HepG2 (cell line): ENCODE data around the gene GRHL3. TPM values are rescaled to one million over a fixed set of nuclear protein-coding genes. Genes with fewer than 3 reads are reported as not detected.

Source experiments
- ATAC-seq: fragments of 200-7000 bp; cut with Tn5 transposase; 3 replicates; pipeline ENCODE4 v1.9.1; 2020; ENCODE audit warnings: mild to moderate bottlenecking, moderate library complexity
- BruUV-seq: library from RNA; stranded (reverse); fragments of 400-500 nt; replicated peaks from 2 replicates; lab custom pipeline; 2021; lab: Mats Ljungman, UMichigan
- CTCF ChIA-PET: fragments of 300-600 bp; formaldehyde crosslinking; extraction: SDS; loops from one replicate; lab custom pipeline; 2021; ENCODE audit warnings: low total read pairs, inconsistent platforms, low intra/inter-chr PET ratio; lab: Yijun Ruan, JAX
- POLR2A ChIA-PET: fragments of 350-600 bp; sonication (Branson Sonifier 250); formaldehyde crosslinking; loops from one replicate; lab custom pipeline; 2020; ENCODE audit warnings: antibody characterized with exemption, inconsistent platforms; lab: Yijun Ruan, JAX
- DNase-seq: peaks from one replicate; pipeline ENCODE4 v3.0.0-alpha.2; 2015; ENCODE audit warnings: low spot score
- FAIRE-seq: peaks from 3 replicates; lab custom pipeline; 2011; peaks lifted over from hg19 to GRCh38; lab: Jason Lieb, UNC
- H2AFZ ChIP-seq: one replicate; pipeline ENCODE4 v1.6.1; 2011; ENCODE audit warnings: low read length, inconsistent platforms
- H3K27ac ChIP-seq: fragments of 300-600 bp; 3 replicates; pipeline ENCODE4 v1.8.0; 2011; ENCODE audit warnings: mixed run types, mild to moderate bottlenecking, mixed read lengths, low read length, inconsistent platforms; ENCODE audit not compliant: insufficient read depth; ENCODE audit errors: extremely low read length
- H3K27me3 ChIP-seq, 2 experiments: fragments of 200-600 bp in 1 of 2; 2 replicates in 1 of 2; 3 replicates in 1 of 2; pipeline versions ENCODE4 v1.6.0 to v1.8.0; 2011; ENCODE audit warnings: low read length in 2 of 2, mild to moderate bottlenecking in 2 of 2, moderate library complexity in 2 of 2, inconsistent platforms in 1 of 2; ENCODE audit not compliant: insufficient read depth in 2 of 2, control insufficient read depth in 1 of 2
- H3K36me3 ChIP-seq, 2 experiments: fragments of 200-600 bp in 1 of 2; replicated peaks in 1 of 2; 2 replicates in 1 of 2; 3 replicates in 1 of 2; pipeline versions ENCODE4 v1.5.1 to v1.8.0; 2011; ENCODE audit warnings: low read length in 2 of 2, inconsistent platforms in 1 of 2; ENCODE audit not compliant: insufficient read depth in 2 of 2, control insufficient read depth in 1 of 2
- H3K4me1 ChIP-seq: 2 replicates; pipeline ENCODE4 v1.5.1; 2012; ENCODE audit warnings: low read length, inconsistent platforms; ENCODE audit not compliant: insufficient read depth
- H3K4me2 ChIP-seq: 2 replicates; pipeline ENCODE4 v1.6.0; 2011; ENCODE audit warnings: low read depth, low read length, inconsistent platforms
- H3K4me3 ChIP-seq, 3 experiments: fragments of 200-600 bp in 1 of 3; sonication (generic), shearing (Covaris generic) in 1 of 3; replicated peaks in 1 of 3; 2 replicates each; pipeline ENCODE4 v1.5.1; 2011 to 2016; ENCODE audit warnings: low read length in 3 of 3, inconsistent platforms in 2 of 3, low read depth in 2 of 3, mild to moderate bottlenecking in 2 of 3, control low read depth in 1 of 3, mixed read lengths in 1 of 3; ENCODE audit not compliant: insufficient read depth in 1 of 3
- H3K79me2 ChIP-seq: one replicate; pipeline ENCODE4 v1.6.1; 2011; ENCODE audit warnings: low read length, inconsistent platforms; ENCODE audit not compliant: insufficient read depth
- H3K9ac ChIP-seq: 2 replicates; pipeline ENCODE4 v1.6.0; 2011; ENCODE audit warnings: mild to moderate bottlenecking, low read depth, low read length, inconsistent platforms; ENCODE audit not compliant: insufficient read depth
- H3K9me3 ChIP-seq: 2 replicates; pipeline ENCODE4 v1.5.1; 2012; ENCODE audit warnings: mild to moderate bottlenecking, low read length
- H4K20me1 ChIP-seq: 2 replicates; pipeline ENCODE4 v1.6.0; 2011; ENCODE audit warnings: inconsistent platforms, mild to moderate bottlenecking, low read length, moderate library complexity; ENCODE audit not compliant: insufficient read depth
- AGO1 ChIP-seq: fragments of 200-400 bp; formaldehyde crosslinking; IDR thresholded peaks from 2 replicates; pipeline ENCODE4 v1.6.1; 2017; ENCODE audit warnings: mild to moderate bottlenecking, low read depth, low read length, moderate library complexity; ENCODE audit not compliant: poor library complexity, severe bottlenecking
- KDM3A ChIP-seq: IDR thresholded peaks from 2 replicates; pipeline ENCODE4 v1.6.1; 2018; ENCODE audit warnings: low read depth, missing compliant biosample characterization
- NFE2L1 ChIP-seq: sonication (generic); formaldehyde crosslinking; IDR thresholded peaks from 2 replicates; pipeline ENCODE4 v1.4.0; 2020; ENCODE audit warnings: missing genetic modification reagents, mild to moderate bottlenecking, borderline replicate concordance
- ZNF331 ChIP-seq: sonication (generic); formaldehyde crosslinking; IDR thresholded peaks from 2 replicates; pipeline ENCODE4 v1.4.0; 2020; ENCODE audit warnings: missing genetic modification reagents
- ZSCAN31 ChIP-seq: sonication (generic); formaldehyde crosslinking; IDR thresholded peaks from 2 replicates; pipeline ENCODE4 v1.5.0; 2020; ENCODE audit warnings: low read depth, mild to moderate bottlenecking, missing genetic modification reagents
- WGBS: methylation state at CpG from one replicate; pipeline ENCODE4 v1.1.6; 2017; ENCODE audit warnings: low lambda C conversion rate; 5-methylcytosine and 5-hydroxymethylcytosine counted together
- in situ Hi-C: cut with HindIII; loops from 2 replicates; pipeline ENCODE4 v1.10.0; 2017; ENCODE audit warnings: low pct_unique_long_range_greater_than_20kb; ENCODE audit not compliant: extremely low pct_ligation_motif_present
- intact Hi-C: fragments of 100-400 bp; cut with micrococcal nuclease; formaldehyde crosslinking; loops from one replicate; pipeline ENCODE4 v1.10.0; 2022; ENCODE audit not compliant: unreplicated experiment
- polyA plus RNA-seq, 8 experiments: library from polyadenylated mRNA; depleted of rRNA in 3 of 8; stranded (reverse) in 7 of 8; unstranded in 1 of 8; fragments of >200 nt; fragmentation: Illumina TruSeq in 4 of 8; extraction: Trizol in 4 of 8; gene quantifications; 2 replicates each; pipeline versions ENCODE4 v1.2.1 to v1.2.3, GENCODE V29; 2011 to 2016; ENCODE audit warnings: low read depth in 4 of 8, missing spikeins in 1 of 8, mixed read lengths in 1 of 8; ENCODE audit not compliant: insufficient read depth in 1 of 8
- total RNA-seq, 5 experiments: library from RNA; depleted of rRNA; stranded (reverse); fragments of >200 nt; fragmentation: Illumina TruSeq; extraction: Trizol; gene quantifications; 2 replicates each; pipeline ENCODE4 v1.2.3, GENCODE V29; 2016; ENCODE audit warnings: low read depth in 1 of 5
- TF ChIP-seq, protein P1 (sequence below): sonication (generic); formaldehyde crosslinking; IDR thresholded peaks from 2 replicates; pipeline ENCODE4 v1.4.0; 2020; ENCODE audit warnings: missing genetic modification reagents
- TF ChIP-seq, protein P2 (sequence below): sonication (generic); formaldehyde crosslinking; IDR thresholded peaks from 2 replicates; pipeline ENCODE4 v1.4.0; 2020; ENCODE audit warnings: mild to moderate bottlenecking, low read depth, missing genetic modification reagents
- TF ChIP-seq, protein P3 (sequence below): sonication (generic); formaldehyde crosslinking; IDR thresholded peaks from 2 replicates; pipeline ENCODE4 v1.5.0; 2020; ENCODE audit warnings: mild to moderate bottlenecking, missing genetic modification reagents

The GRHL3 gene
- total and polyA plus RNA-seq, 2 of the 13 experiments (the other 11 are each of a cell fraction or from before 2014, with no cell fraction given): not detected

DNA sequence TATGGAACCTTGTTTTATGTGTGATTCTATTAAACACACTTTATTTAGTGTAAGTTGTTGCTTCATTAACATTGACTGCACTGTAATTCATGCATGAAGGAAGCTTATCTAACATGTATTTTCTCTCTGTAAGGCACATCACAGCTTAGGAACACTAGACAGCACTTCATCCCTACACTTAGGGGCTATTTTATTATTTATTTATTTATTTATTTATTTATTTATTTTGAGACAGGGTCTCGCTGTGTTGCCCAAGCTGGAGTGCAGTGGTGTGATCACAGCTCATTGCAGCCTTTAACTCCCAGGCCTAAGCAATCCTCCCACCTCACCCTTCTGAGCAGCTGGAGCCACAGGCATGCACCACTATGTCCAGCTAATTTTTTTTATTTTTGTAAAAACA lies 30.7 kb upstream of the GRHL3 start:
- Histone ChIP-seq H3K9me3 (no peaks in the 10 kb centered on the region), H3K9ac (no peak overlapping the region), H2AFZ (no peak overlapping the region), H3K36me3 (no peaks in the 10 kb centered on the region), H3K4me1 (peaks cover 6% of the 10 kb centered on the region), H3K27me3 (peaks cover 3 to 30% of the 10 kb centered on the region in 2 experiments; a peak in 3 of 5 replicates)
- CTCF ChIA-PET: no interaction called here
- in situ Hi-C loops: no loop called here
- DNase-seq (no peak), FAIRE-seq (no peak)
- intact Hi-C loops: no loop called here
- POLR2A ChIA-PET: no interaction called here
- TF ChIP-seq, protein P1, sequence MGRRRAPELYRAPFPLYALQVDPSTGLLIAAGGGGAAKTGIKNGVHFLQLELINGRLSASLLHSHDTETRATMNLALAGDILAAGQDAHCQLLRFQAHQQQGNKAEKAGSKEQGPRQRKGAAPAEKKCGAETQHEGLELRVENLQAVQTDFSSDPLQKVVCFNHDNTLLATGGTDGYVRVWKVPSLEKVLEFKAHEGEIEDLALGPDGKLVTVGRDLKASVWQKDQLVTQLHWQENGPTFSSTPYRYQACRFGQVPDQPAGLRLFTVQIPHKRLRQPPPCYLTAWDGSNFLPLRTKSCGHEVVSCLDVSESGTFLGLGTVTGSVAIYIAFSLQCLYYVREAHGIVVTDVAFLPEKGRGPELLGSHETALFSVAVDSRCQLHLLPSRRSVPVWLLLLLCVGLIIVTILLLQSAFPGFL (CRISPR knock-in tag): no peak
- TF ChIP-seq, protein P2, sequence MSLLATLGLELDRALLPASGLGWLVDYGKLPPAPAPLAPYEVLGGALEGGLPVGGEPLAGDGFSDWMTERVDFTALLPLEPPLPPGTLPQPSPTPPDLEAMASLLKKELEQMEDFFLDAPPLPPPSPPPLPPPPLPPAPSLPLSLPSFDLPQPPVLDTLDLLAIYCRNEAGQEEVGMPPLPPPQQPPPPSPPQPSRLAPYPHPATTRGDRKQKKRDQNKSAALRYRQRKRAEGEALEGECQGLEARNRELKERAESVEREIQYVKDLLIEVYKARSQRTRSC: no peak
- TF ChIP-seq AGO1 (no peak), KDM3A (CRISPR knock-in tag) (no peak), ZSCAN31 (CRISPR knock-in tag) (no peak), NFE2L1 (CRISPR knock-in tag) (no peak), ZNF331 (CRISPR knock-in tag) (no peak)
- TF ChIP-seq, protein P3, sequence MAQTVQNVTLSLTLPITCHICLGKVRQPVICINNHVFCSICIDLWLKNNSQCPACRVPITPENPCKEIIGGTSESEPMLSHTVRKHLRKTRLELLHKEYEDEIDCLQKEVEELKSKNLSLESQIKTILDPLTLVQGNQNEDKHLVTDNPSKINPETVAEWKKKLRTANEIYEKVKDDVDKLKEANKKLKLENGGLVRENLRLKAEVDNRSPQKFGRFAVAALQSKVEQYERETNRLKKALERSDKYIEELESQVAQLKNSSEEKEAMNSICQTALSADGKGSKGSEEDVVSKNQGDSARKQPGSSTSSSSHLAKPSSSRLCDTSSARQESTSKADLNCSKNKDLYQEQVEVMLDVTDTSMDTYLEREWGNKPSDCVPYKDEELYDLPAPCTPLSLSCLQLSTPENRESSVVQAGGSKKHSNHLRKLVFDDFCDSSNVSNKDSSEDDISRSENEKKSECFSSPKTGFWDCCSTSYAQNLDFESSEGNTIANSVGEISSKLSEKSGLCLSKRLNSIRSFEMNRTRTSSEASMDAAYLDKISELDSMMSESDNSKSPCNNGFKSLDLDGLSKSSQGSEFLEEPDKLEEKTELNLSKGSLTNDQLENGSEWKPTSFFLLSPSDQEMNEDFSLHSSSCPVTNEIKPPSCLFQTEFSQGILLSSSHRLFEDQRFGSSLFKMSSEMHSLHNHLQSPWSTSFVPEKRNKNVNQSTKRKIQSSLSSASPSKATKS: no peak
- TF ChIP-seq, all 625 proteins: peak for 0
- no TSS peak for BruUV-seq
- Histone ChIP-seq H4K20me1 (no peaks in the 10 kb centered on the region), H3K27ac (no peak overlapping the region), H3K79me2 (no peaks in the 10 kb centered on the region), H3K4me3 (no peak overlapping the region), H3K4me2 (no peak overlapping the region)
- 45% methylated on average over 1 of the region's 1 CpG for WGBS
- ATAC-seq: no peak
